Naive thymus-derived CD8-positive, alpha-beta T cell (primary cell): ENCODE data around the gene SUSD5. TPM values are rescaled to one million over a fixed set of nuclear protein-coding genes. Genes with fewer than 3 reads are reported as not detected.

Source experiments
- ATAC-seq, 2 donors: fragments of 150-1000 bp; cut with Tn5 transposase in 1 of 2; sonication (Bioruptor Pico), chemical (Tn5 transposase) in 1 of 2; 1 replicate in 1 of 2; 2 replicates in 1 of 2; pipeline ENCODE4 v1.10.0; 2021; ENCODE audit warnings: mild to moderate bottlenecking in 2 of 2, moderate library complexity in 2 of 2
- POLR2A ChIA-PET: fragments of 350-600 bp; sonication (Branson Sonifier 250); formaldehyde crosslinking; loops from one replicate; lab custom pipeline; 2021; ENCODE audit warnings: antibody characterized with exemption; lab: Charles Lee
- DNase-seq, 10 donors: peaks; one replicate each; pipeline versions ENCODE4 v3.0.0 to v3.0.0-alpha.2; 2020 to 2022
- H3K27ac Mint-ChIP-seq, 10 donors: one replicate each; pipeline ENCODE4 v1.8.0; 2020 to 2022; ENCODE audit warnings: mild to moderate bottlenecking in 10 of 10, mixed read lengths in 10 of 10, moderate library complexity in 4 of 10, inconsistent platforms in 1 of 10
- H3K27me3 Mint-ChIP-seq, 5 donors: one replicate each; pipeline ENCODE4 v1.8.0; 2021 to 2022; ENCODE audit warnings: mixed read lengths in 5 of 5
- H3K36me3 Mint-ChIP-seq, 3 donors: one replicate each; pipeline ENCODE4 v1.8.0; 2020 to 2022; ENCODE audit warnings: mixed read lengths in 3 of 3, mild to moderate bottlenecking in 2 of 3, inconsistent platforms in 1 of 3
- H3K4me1 Mint-ChIP-seq, 4 donors: one replicate each; pipeline ENCODE4 v1.8.0; 2021 to 2022; ENCODE audit warnings: mixed read lengths in 4 of 4
- H3K4me3 Mint-ChIP-seq, 10 donors: one replicate each; pipeline ENCODE4 v1.8.0; 2020 to 2022; ENCODE audit warnings: mild to moderate bottlenecking in 10 of 10, mixed read lengths in 10 of 10, moderate library complexity in 6 of 10, inconsistent platforms in 1 of 10
- H3K9me3 Mint-ChIP-seq, 9 donors: one replicate each; pipeline ENCODE4 v1.8.0; 2020 to 2022; ENCODE audit warnings: mixed read lengths in 9 of 9, mild to moderate bottlenecking in 3 of 9, inconsistent platforms in 1 of 9, moderate library complexity in 1 of 9
- polyA plus RNA-seq, 3 donors: library from polyadenylated mRNA; unstranded; fragments of 300-500 nt; fragmentation: Illumina TruSeq; gene quantifications; one replicate each; pipeline ENCODE4 v1.2.3, GENCODE V29; 2021
- total RNA-seq, 8 experiments: library from RNA in 2 of 8; stranded (reverse) in 2 of 8; gene quantifications; one replicate each; pipeline ENCODE4 v1.2.3 and lab custom pipeline; 2021 to 2026

The SUSD5 gene
- total RNA-seq (not detected), polyA plus RNA-seq (not detected), total RNA-seq (lab: John Stamatoyannopoulos, UW) (0 to 0.35 (median 0) reads per million in 6 experiments)

DNA sequence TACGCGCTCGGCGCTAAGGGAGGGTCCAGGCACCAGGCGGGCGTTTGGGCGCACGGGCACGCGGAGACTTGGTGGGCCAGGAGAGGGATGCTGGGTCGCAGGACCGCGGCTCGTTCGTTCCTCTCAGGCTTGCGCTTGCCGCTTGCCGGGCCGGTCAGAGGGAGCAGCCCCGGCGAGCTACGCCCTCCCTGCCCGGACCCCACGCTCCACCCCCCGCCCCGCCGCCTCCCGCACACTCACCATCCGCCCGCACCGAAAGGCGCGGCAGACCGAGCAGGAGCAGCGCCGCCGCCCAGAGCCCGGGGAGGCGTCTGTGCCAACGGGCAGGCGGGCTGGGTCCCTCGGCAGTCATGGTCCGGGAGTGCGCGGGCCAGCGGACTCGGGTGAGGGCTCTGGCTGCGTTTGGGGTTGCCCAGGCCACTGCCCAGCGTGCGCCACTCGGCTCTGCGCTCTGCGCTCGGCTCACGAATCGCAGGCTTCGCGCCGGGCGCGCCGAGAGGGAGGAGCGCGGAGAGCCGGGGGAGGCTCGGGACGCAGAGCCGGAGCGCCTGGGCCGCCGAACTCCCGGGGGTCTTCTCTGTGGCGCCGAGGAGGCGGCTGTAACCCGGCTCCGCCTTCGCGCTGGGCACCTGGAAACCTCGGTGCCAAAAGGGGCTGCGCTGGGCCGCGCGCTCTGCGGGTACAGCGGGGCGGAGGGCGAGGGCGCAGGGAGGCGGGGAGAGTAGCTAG lies at the start of gene SUSD5:
Gene SUSD5, minus strand, starts transcription at position 365 of the 729 bp plus-strand sequence. Its CDS starts 13 bp downstream, at position 352.
- peak within 1 kb of the TSS in 6 of 10 donors; percentile 11 to 52 (median 32) for H3K4me3 Mint-ChIP-seq
- H3K4me1 Mint-ChIP-seq: peaks cover 2 to 11% (median 7%) of the 10 kb centered on the region in 4 donors
- no peaks in the 10 kb centered on the region for H3K9me3 Mint-ChIP-seq
- peaks cover 32 to 52% (median 38%) of the 10 kb centered on the region in 5 donors for H3K27me3 Mint-ChIP-seq
- no peak for ATAC-seq
- H3K27ac Mint-ChIP-seq: peak within 1 kb of the TSS in 1 of 10 donors; percentile 57
- DNase-seq: no peak
- POLR2A ChIA-PET: no interaction called here
- H3K36me3 Mint-ChIP-seq: no peaks in the 10 kb centered on the region

GRCh38 chr3:33260104-33260503 lies 41.5 kb upstream of the SUSD5 start:
- H3K4me3 Mint-ChIP-seq: no peak overlapping the region

DNA sequence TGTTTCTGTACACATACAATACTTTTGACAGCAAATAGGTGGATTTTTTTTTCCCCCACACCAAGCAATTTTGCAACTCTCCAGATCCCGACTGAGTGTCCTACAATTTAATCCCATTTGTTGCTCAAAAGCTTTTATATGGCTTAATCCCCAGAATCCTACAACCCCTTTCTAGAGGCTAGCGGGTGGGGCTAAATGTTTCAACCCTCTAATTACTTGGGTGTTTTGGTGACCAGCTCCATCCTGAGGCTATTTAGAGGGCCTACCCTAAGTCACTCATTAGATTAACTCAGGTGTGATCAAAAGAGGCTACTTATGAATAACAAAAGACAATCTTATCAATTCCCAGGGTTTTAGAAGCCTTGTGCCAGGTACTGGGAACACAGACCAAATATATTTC lies 37.6 kb upstream of the SUSD5 start:
- POLR2A ChIA-PET: no interaction called here

More at GRCh38 chr3:33260104-33260503, 41.5 kb upstream of the SUSD5 start:
- DNase-seq: no peak
- H3K4me1 Mint-ChIP-seq: no peaks in the 10 kb centered on the region
- POLR2A ChIA-PET: no interaction called here
- peaks cover 0 to 27% (median 9%) of the 10 kb centered on the region in 9 donors for H3K9me3 Mint-ChIP-seq
- H3K36me3 Mint-ChIP-seq: no peaks in the 10 kb centered on the region
- ATAC-seq: no peak
- no peak overlapping the region for H3K27ac Mint-ChIP-seq
- H3K27me3 Mint-ChIP-seq: peaks cover 0 to 10% (median 1%) of the 10 kb centered on the region in 5 donors

GRCh38 chr3:33250712-33251111 lies 32.1 kb upstream of the SUSD5 start:
- DNase-seq: no peak
- Mint-ChIP-seq H3K27me3 (peaks cover 6 to 34% (median 11%) of the 10 kb centered on the region in 5 donors), H3K9me3 (no peaks in the 10 kb centered on the region), H3K36me3 (no peaks in the 10 kb centered on the region), H3K27ac (no peak overlapping the region), H3K4me3 (no peak overlapping the region), H3K4me1 (no peaks in the 10 kb centered on the region)
- no peak for ATAC-seq
- POLR2A ChIA-PET: no interaction called here

More for the DNA sequence above, 37.6 kb upstream of the SUSD5 start:
- Mint-ChIP-seq H3K36me3 (no peaks in the 10 kb centered on the region), H3K9me3 (peaks cover 0 to 12% (median 0%) of the 10 kb centered on the region in 9 donors), H3K4me1 (no peaks in the 10 kb centered on the region), H3K27ac (no peak overlapping the region), H3K4me3 (no peak overlapping the region), H3K27me3 (peaks cover 0 to 11% (median 4%) of the 10 kb centered on the region in 5 donors)
- ATAC-seq (no peak), DNase-seq (no peak)

- DNase-seq: no peak
- no peaks in the 10 kb centered on the region for H3K4me1 Mint-ChIP-seq
- ATAC-seq: no peak
- peaks cover 6 to 23% (median 12%) of the 10 kb centered on the region in 5 donors for H3K27me3 Mint-ChIP-seq
- no peak overlapping the region for H3K27ac Mint-ChIP-seq
- H3K9me3 Mint-ChIP-seq: peaks cover 0 to 2% (median 0%) of the 10 kb centered on the region in 9 donors
- no peak overlapping the region for H3K4me3 Mint-ChIP-seq
- H3K36me3 Mint-ChIP-seq: no peaks in the 10 kb centered on the region
- POLR2A ChIA-PET: no interaction called here
These were observed 28.2 kb upstream of the SUSD5 start for GRCh38 chr3:33246786-33247185.

- DNase-seq (no peak), ATAC-seq (no peak)
- no peak overlapping the region for H3K27ac Mint-ChIP-seq
- peaks cover 0 to 15% (median 11%) of the 10 kb centered on the region in 9 donors for H3K9me3 Mint-ChIP-seq
- H3K27me3 Mint-ChIP-seq: peaks cover 11 to 42% (median 16%) of the 10 kb centered on the region in 5 donors
- no peaks in the 10 kb centered on the region for H3K4me1 Mint-ChIP-seq
- POLR2A ChIA-PET: no interaction called here
- no peak overlapping the region for H3K4me3 Mint-ChIP-seq
- H3K36me3 Mint-ChIP-seq: peaks cover 0 to 3% (median 0%) of the 10 kb centered on the region in 3 donors
These were observed 21.7 kb upstream of the SUSD5 start for GRCh38 chr3:33240261-33240660.

DNA sequence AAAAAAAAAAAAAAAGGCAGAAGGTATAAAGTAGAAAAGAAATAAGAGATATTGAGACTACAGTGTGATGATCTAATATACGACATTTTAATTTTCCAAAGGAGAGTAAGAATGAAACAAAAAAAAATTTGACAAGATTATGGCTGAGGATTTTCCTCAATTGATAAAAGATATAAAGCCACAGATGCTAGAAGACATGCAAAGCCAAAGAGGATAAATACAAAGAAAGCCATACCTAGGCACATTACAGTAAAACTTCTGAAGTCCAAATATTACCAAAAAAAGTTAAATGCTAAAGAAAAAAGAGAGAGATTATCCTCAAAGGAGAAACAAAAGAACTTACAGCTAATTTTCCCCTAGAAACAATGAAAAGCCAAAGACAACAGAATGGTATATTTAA lies 20.3 kb upstream of the SUSD5 start:
- no peak for DNase-seq
- Mint-ChIP-seq H3K4me1 (no peaks in the 10 kb centered on the region), H3K36me3 (peaks cover 0 to 3% (median 2%) of the 10 kb centered on the region in 3 donors), H3K9me3 (peaks cover 0 to 15% (median 11%) of the 10 kb centered on the region in 9 donors), H3K4me3 (no peak overlapping the region), H3K27ac (no peak overlapping the region), H3K27me3 (peaks cover 13 to 48% (median 16%) of the 10 kb centered on the region in 5 donors)
- POLR2A ChIA-PET: no interaction called here
- ATAC-seq: no peak

GRCh38 chr3:33237439-33237838 lies 18.8 kb upstream of the SUSD5 start:
- DNase-seq: no peak
- ATAC-seq: no peak
- Mint-ChIP-seq H3K27me3 (peaks cover 15 to 51% (median 18%) of the 10 kb centered on the region in 5 donors), H3K4me3 (no peak overlapping the region), H3K27ac (no peak overlapping the region), H3K36me3 (peaks cover 0 to 5% (median 3%) of the 10 kb centered on the region in 3 donors), H3K4me1 (no peaks in the 10 kb centered on the region), H3K9me3 (peaks cover 0 to 15% (median 11%) of the 10 kb centered on the region in 9 donors)
- POLR2A ChIA-PET: no interaction called here

DNA sequence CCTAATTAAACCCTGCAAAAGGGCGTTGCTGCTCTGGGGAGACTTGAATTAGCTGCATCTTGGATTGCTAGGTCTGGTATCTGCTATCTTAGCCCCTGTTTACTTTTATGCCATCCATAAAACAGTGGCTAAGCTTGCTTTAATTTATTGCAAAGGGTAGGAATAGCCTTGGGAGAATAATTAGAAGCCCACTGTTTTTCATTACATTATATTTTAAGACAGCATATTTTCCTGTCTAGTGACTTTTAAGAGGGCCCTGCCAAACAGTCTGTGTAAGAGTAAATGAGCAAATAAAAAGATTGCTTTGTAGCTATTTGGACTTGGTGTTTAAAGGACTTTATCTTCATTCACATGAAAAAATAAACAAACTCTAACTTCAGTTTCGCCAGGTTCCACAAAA lies 17.4 kb upstream of the SUSD5 start:
- no peak for ATAC-seq
- no peak overlapping the region for H3K4me3 Mint-ChIP-seq
- peaks cover 12 to 51% (median 21%) of the 10 kb centered on the region in 5 donors for H3K27me3 Mint-ChIP-seq
- H3K4me1 Mint-ChIP-seq: no peaks in the 10 kb centered on the region
- H3K9me3 Mint-ChIP-seq: peaks cover 0 to 15% (median 11%) of the 10 kb centered on the region in 9 donors
- no peak overlapping the region for H3K27ac Mint-ChIP-seq
- no peak for DNase-seq
- H3K36me3 Mint-ChIP-seq: peaks cover 0 to 5% (median 3%) of the 10 kb centered on the region in 3 donors
- POLR2A ChIA-PET: no interaction called here

DNA sequence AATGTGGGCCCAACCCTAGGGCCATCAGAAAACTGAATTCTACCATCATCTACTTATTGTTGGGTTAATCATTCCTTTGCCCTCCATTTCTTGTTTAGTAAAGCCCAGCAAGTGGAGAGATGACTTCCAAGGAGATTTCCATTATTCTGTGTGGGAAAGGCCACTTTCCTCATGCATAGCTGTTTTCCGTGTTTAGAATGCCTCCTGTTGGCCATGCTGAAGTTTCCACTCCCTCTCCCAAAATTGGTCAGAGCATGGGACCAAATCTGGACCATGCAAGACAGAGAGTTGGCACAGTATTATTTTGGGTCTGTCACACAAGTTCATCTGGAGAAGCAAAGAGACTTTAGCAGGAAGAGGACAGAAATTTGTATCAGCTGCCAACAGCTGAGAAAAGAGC lies 15.3 kb upstream of the SUSD5 start:
- Mint-ChIP-seq H3K27me3 (peaks cover 19 to 47% (median 23%) of the 10 kb centered on the region in 5 donors), H3K4me3 (no peak overlapping the region), H3K4me1 (peaks cover 0 to 1% (median 0%) of the 10 kb centered on the region in 4 donors), H3K36me3 (peaks cover 0 to 5% (median 0%) of the 10 kb centered on the region in 3 donors), H3K27ac (no peak overlapping the region), H3K9me3 (peaks cover 0 to 10% (median 4%) of the 10 kb centered on the region in 9 donors)
- ATAC-seq: no peak
- no peak for DNase-seq
- POLR2A ChIA-PET: no interaction called here

DNA sequence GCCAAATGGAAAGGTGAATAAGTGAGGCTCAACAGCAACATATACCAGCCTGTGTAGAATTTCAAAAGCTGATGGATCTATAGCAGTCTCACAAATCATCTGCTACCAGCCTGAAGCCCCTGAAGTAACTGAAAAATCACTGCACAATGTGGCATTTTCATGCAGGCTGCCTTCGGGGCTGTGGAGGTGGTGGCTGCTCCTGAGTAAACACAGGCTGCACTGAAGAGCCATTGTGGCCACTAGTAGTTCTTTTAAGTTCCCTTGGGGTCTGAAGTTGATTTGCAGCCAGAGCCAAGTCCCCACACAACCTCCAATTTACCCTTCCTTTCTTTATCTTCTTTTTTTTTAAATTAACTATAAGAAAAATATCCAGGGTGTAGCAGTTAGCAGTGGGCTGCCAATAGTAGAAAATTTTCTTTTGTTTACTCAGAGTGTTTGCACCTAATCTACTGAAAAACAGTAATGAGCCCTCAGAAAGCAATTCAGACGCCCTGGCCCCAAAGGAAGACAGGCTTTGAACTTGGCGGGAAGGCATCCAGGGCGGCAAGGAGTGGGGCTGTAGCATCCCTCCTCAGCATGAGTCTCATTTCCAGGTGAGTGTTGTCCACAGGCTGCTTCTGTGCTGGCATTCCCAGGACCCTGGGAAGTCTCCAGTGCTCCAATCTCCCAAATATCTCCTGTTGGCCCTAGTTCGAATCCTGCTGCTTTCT lies 13.3 kb upstream of the SUSD5 start:
- POLR2A ChIA-PET: no interaction called here
- peaks cover 22 to 48% (median 24%) of the 10 kb centered on the region in 5 donors for H3K27me3 Mint-ChIP-seq
- DNase-seq (no peak), ATAC-seq (no peak)
- peaks cover 0 to 5% (median 0%) of the 10 kb centered on the region in 3 donors for H3K36me3 Mint-ChIP-seq
- no peak overlapping the region for H3K27ac Mint-ChIP-seq
- H3K9me3 Mint-ChIP-seq: peaks cover 0 to 4% (median 0%) of the 10 kb centered on the region in 9 donors
- peaks cover 0 to 1% (median 0%) of the 10 kb centered on the region in 4 donors for H3K4me1 Mint-ChIP-seq
- no peak overlapping the region for H3K4me3 Mint-ChIP-seq

DNA sequence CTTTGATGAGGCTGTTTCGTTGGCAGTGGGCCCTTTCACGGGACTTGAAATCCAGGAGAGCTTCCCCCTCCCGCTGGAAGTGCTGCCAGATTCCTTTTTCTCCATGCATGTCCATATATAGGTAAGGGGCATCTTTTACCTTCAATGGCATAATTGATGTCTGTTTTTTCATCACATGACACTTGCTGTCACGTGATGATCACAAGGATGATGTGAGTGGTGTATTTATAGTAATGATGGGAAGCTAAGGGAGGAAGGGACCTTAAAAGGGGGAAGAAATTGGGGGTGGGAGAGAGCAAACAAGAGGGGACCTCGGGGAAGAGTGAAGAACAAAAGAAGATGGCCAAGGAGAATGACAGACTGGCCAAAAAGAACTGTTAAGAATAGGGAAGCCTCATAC lies 11.3 kb upstream of the SUSD5 start:
- no peak overlapping the region for H3K27ac Mint-ChIP-seq
- DNase-seq (no peak), ATAC-seq (no peak)
- peaks cover 15 to 34% (median 16%) of the 10 kb centered on the region in 5 donors for H3K27me3 Mint-ChIP-seq
- H3K4me1 Mint-ChIP-seq: peaks cover 0 to 1% (median 0%) of the 10 kb centered on the region in 4 donors
- POLR2A ChIA-PET: no interaction called here
- peaks cover 0 to 2% (median 0%) of the 10 kb centered on the region in 9 donors for H3K9me3 Mint-ChIP-seq
- H3K36me3 Mint-ChIP-seq: peaks cover 0 to 5% (median 0%) of the 10 kb centered on the region in 3 donors
- H3K4me3 Mint-ChIP-seq: no peak overlapping the region
